IMR-90 (cell line): Measurements from ENCODE around the gene BBS12. TPM values are rescaled to one million over a fixed set of nuclear protein-coding genes. Genes with fewer than 3 reads are reported as not detected.
A peak's percentile ranks its signal among the peaks of the same experiment; 100 is the strongest.

Experiments used
- ATAC-seq: fragments of 200-7000 bp; cut with Tn5 transposase; 2 replicates; pipeline ENCODE4 v1.9.1; 2020; ENCODE audit warnings: low read depth, mild to moderate bottlenecking, moderate library complexity
- BruUV-seq: library from RNA; stranded (reverse); fragments of 400-500 nt; replicated peaks from 2 replicates; lab custom pipeline; 2021; lab: Mats Ljungman, UMichigan
- CTCF ChIA-PET: fragments of 300-600 bp; formaldehyde crosslinking; extraction: SDS; loops from one replicate; lab custom pipeline; 2021; ENCODE audit warnings: antibody characterized with exemption; lab: Yijun Ruan, JAX
- POLR2A ChIA-PET: fragments of 300-600 bp; sonication (Branson Sonifier 250); formaldehyde crosslinking; loops from one replicate; lab custom pipeline; 2022; ENCODE audit warnings: antibody characterized with exemption; ENCODE audit not compliant: unreplicated experiment; lab: Charles Lee
- DNase-seq: peaks from one replicate; pipeline ENCODE4 v3.0.0; 2013
- H2AFZ ChIP-seq: replicated peaks from 2 replicates; pipeline ENCODE3; 2013; ENCODE audit warnings: low read length, mild to moderate bottlenecking; ENCODE audit not compliant: poor library complexity
- H2AK5ac ChIP-seq: 2 replicates; pipeline ENCODE4 v1.6.1; 2013; ENCODE audit warnings: low read depth, low read length, inconsistent platforms
- H2AK9ac ChIP-seq: replicated peaks from 2 replicates; pipeline ENCODE3; 2013; ENCODE audit warnings: mild to moderate bottlenecking, low read depth, low read length, moderate library complexity; ENCODE audit not compliant: poor library complexity
- H2BK120ac ChIP-seq: 2 replicates; pipeline ENCODE4 v1.6.1; 2013; ENCODE audit warnings: low read depth, low read length, inconsistent platforms
- H2BK15ac ChIP-seq: 3 replicates; pipeline ENCODE4 v1.6.1; 2013; ENCODE audit warnings: low read depth, low read length, inconsistent platforms
- H2BK20ac ChIP-seq: 2 replicates; pipeline ENCODE4 v1.6.1; 2013; ENCODE audit warnings: low read depth, mild to moderate bottlenecking, inconsistent platforms, low read length, moderate library complexity
- H2BK5ac ChIP-seq: 2 replicates; pipeline ENCODE4 v1.6.1; 2013; ENCODE audit warnings: mild to moderate bottlenecking, low read depth, low read length, inconsistent platforms; ENCODE audit not compliant: poor library complexity, severe bottlenecking
- H3K14ac ChIP-seq: replicated peaks from 2 replicates; pipeline ENCODE4 v1.6.1; 2013; ENCODE audit warnings: low read depth, low read length, inconsistent platforms
- H3K18ac ChIP-seq: 2 replicates; pipeline ENCODE4 v1.6.1; 2013; ENCODE audit warnings: low read depth, low read length, control low read depth
- H3K23ac ChIP-seq: 2 replicates; pipeline ENCODE4 v1.6.1; 2013; ENCODE audit warnings: low read depth, low read length, inconsistent platforms
- H3K27ac ChIP-seq: 2 replicates; pipeline ENCODE4 v1.5.1; 2013; ENCODE audit warnings: mild to moderate bottlenecking, control low read depth, low read length; ENCODE audit not compliant: insufficient read depth
- H3K27me3 ChIP-seq: 2 replicates; pipeline ENCODE4 v1.6.1; 2013; ENCODE audit warnings: low read length; ENCODE audit not compliant: control insufficient read depth, insufficient read depth
- H3K36me3 ChIP-seq: 2 replicates; pipeline ENCODE4 v1.6.1; 2013; ENCODE audit warnings: low read length, mixed read lengths; ENCODE audit not compliant: control insufficient read depth, insufficient read depth
- H3K4ac ChIP-seq: 2 replicates; pipeline ENCODE4 v1.6.1; 2013; ENCODE audit warnings: low read depth, low read length, inconsistent platforms
- H3K4me1 ChIP-seq: 2 replicates; pipeline ENCODE4 v1.6.1; 2013; ENCODE audit warnings: low read length, mixed read lengths; ENCODE audit not compliant: control insufficient read depth, insufficient read depth
- H3K4me2 ChIP-seq: 2 replicates; pipeline ENCODE4 v1.6.1; 2013; ENCODE audit warnings: low read depth, mild to moderate bottlenecking, control low read depth, low read length, moderate library complexity
- H3K4me3 ChIP-seq: 2 replicates; pipeline ENCODE4 v1.5.1; 2013; ENCODE audit warnings: low read depth, mild to moderate bottlenecking, control low read depth, low read length, moderate library complexity; ENCODE audit not compliant: insufficient read depth
- H3K56ac ChIP-seq: 2 replicates; pipeline ENCODE4 v1.6.1; 2013; ENCODE audit warnings: low read length, inconsistent platforms; ENCODE audit not compliant: insufficient read depth; ENCODE audit errors: extremely low read depth
- H3K79me1 ChIP-seq, 2 experiments: 2 replicates each; pipeline ENCODE4 v1.6.1; 2013; ENCODE audit warnings: low read length in 2 of 2, inconsistent platforms in 1 of 2, low read depth in 1 of 2
- H3K9ac ChIP-seq: 2 replicates; pipeline ENCODE4 v1.6.1; 2013; ENCODE audit warnings: low read depth, low read length, control low read depth
- H3K9me1 ChIP-seq: 2 replicates; pipeline ENCODE4 v1.6.1; 2013; ENCODE audit warnings: low read length, inconsistent platforms; ENCODE audit not compliant: insufficient read depth
- H3K9me3 ChIP-seq: 2 replicates; pipeline ENCODE4 v1.6.1; 2013; ENCODE audit warnings: low read length; ENCODE audit not compliant: control insufficient read depth, insufficient read depth
- H4K20me1 ChIP-seq: 2 replicates; pipeline ENCODE4 v1.6.1; 2013; ENCODE audit warnings: low read length, inconsistent platforms; ENCODE audit not compliant: insufficient read depth
- H4K5ac ChIP-seq: 2 replicates; pipeline ENCODE4 v1.6.1; 2013; ENCODE audit warnings: mild to moderate bottlenecking, low read depth, low read length, control low read depth
- H4K8ac ChIP-seq, 2 experiments: 2 replicates each; pipeline ENCODE4 v1.6.1; 2013; ENCODE audit warnings: low read depth in 2 of 2, low read length in 2 of 2, control low read depth in 1 of 2, inconsistent platforms in 1 of 2
- H4K91ac ChIP-seq: 2 replicates; pipeline ENCODE4 v1.6.1; 2013; ENCODE audit warnings: low read depth, low read length, inconsistent platforms; ENCODE audit not compliant: insufficient read depth
- FOS ChIP-seq: fragments of 150-350 bp; IDR thresholded peaks from 2 replicates; pipeline ENCODE4 v1.6.1; 2016; ENCODE audit warnings: low read depth, low read length
- POLR2A ChIP-seq: IDR thresholded peaks from 2 replicates; pipeline ENCODE4 v1.6.1; 2012; ENCODE audit warnings: mild to moderate bottlenecking, low read depth, low read length
- WGBS, 2 experiments: methylation state at CpG; one replicate each; pipeline versions ENCODE4 v1.1.5 to v1.1.7; 2013; ENCODE audit warnings: missing lambda C conversion rate in 2 of 2; ENCODE audit not compliant: insufficient read length in 1 of 2; ENCODE audit errors: extremely low coverage in 2 of 2; 5-methylcytosine and 5-hydroxymethylcytosine counted together
- dilution Hi-C: fragments of 300-500 bp; cut with HindIII; formaldehyde crosslinking; loops from one replicate; pipeline ENCODE4 v1.14.3; 2018; ENCODE audit warnings: low sequenced_read_pairs; ENCODE audit not compliant: unreplicated experiment
- in situ Hi-C: fragments of 300-500 bp; cut with MboI; formaldehyde crosslinking; loops from 3 replicates; pipeline ENCODE4 v1.14.3; 2019; ENCODE audit warnings: low sequenced_read_pairs, inconsistent platforms, mixed read lengths
- intact Hi-C: fragments of 100-400 bp; cut with micrococcal nuclease; formaldehyde crosslinking; loops from 2 replicates; pipeline ENCODE4 v1.10.0; 2022
- polyA plus RNA-seq, 3 experiments: library from polyadenylated mRNA; depleted of rRNA; stranded (reverse); fragments of >200 nt; gene quantifications; 2 replicates each; pipeline ENCODE4 v1.2.3, GENCODE V29; 2012; ENCODE audit warnings: low replicate concordance in 1 of 3
- total RNA-seq: library from RNA; depleted of rRNA; stranded (reverse); fragments of >200 nt; gene quantifications from 2 replicates; pipeline ENCODE4 v1.2.3, GENCODE V29; 2012

The BBS12 gene
- total and polyA plus RNA-seq, 2 of the 4 experiments (the other 2 are of a cell fraction): 1.1 to 5.9 TPM

- no peaks in the 10 kb centered on the region for H3K9me3 ChIP-seq
- DNase-seq (peak; percentile 75), ATAC-seq (peak; percentile 53)
- H3K4ac ChIP-seq: peak overlapping the region; percentile 86
- TSS peak; percentile 94 for BruUV-seq
- H3K4me2 ChIP-seq: peak overlapping the region; percentile 87; the same call in 1 of the 2 replicates
- TF ChIP-seq FOS: peak; percentile 30; the same call in 1 of the 2 replicates
- no peak for TF ChIP-seq POLR2A
- peak overlapping the region; percentile 87; the same call in 1 of the 2 replicates for H3K18ac ChIP-seq
- peak overlapping the region; percentile 56; the same call in 1 of the 3 replicates for H2BK15ac ChIP-seq
- H3K79me1 ChIP-seq: peaks cover 0 to 3% of the 10 kb centered on the region in 2 experiments; a peak in 1 of 4 replicates
- no peak overlapping the region for H2AFZ ChIP-seq
- ChIA-PET POLR2A (no interaction called here), CTCF (interaction anchor here (0.6 to 1.0 kb wide), 2 partner anchors 150 to 151 kb away, joined by 3 to 4 read pairs; no protein-coding TSS in a partner anchor)
- intact Hi-C loops: loop anchor here (2.0 kb wide), 2 partner anchors 15 to 65 kb away; no protein-coding TSS in a partner anchor
- H2BK120ac ChIP-seq: peak overlapping the region; percentile 92
- H3K4me3 ChIP-seq: no peak overlapping the region
- no peak overlapping the region for H2AK9ac ChIP-seq
- no peaks in the 10 kb centered on the region for H4K20me1 ChIP-seq
- peak overlapping the region; percentile 93 for H3K56ac ChIP-seq
- H3K9me1 ChIP-seq: peaks cover 3% of the 10 kb centered on the region; the same call in 1 of the 2 replicates
- peak overlapping the region; percentile 79; the same call in 1 of the 2 replicates for H3K23ac ChIP-seq
- dilution Hi-C loops: loop anchor here (25.0 kb wide), 1 partner anchor 148 kb away; the partner anchor contains the start of gene NUDT6
- H2BK20ac ChIP-seq: peak overlapping the region; percentile 83
- in situ Hi-C loops: no loop called here
- no CpG with 5 or more reads among the region's 5 CpGs for WGBS, 2 experiments
- peak overlapping the region; percentile 98 for H2BK5ac ChIP-seq
- peak overlapping the region; percentile 65 to 86 for H4K8ac ChIP-seq
- no peaks in the 10 kb centered on the region for H3K36me3 ChIP-seq
- H3K9ac ChIP-seq: peak overlapping the region; percentile 77; the same call in 1 of the 2 replicates
- peak overlapping the region; percentile 80; the same call in 1 of the 2 replicates for H3K14ac ChIP-seq
- peak overlapping the region; percentile 89 for H3K27ac ChIP-seq
- peak overlapping the region; percentile 70; the same call in 1 of the 2 replicates for H4K5ac ChIP-seq
- peak overlapping the region; percentile 97 for H2AK5ac ChIP-seq
- H4K91ac ChIP-seq: peak overlapping the region; percentile 83
- H3K4me1 ChIP-seq: peaks cover 4% of the 10 kb centered on the region; the same call in 1 of the 2 replicates
- no peaks in the 10 kb centered on the region for H3K27me3 ChIP-seq
Observed at GRCh38 chr4:122764071-122764820, 31.7 kb downstream of the BBS12 start.
